OCI-M2 (cell line): ENCODE results near the gene CIAO1.
"Not testable (repeated sequence)": the region's sequence is repeated elsewhere in the genome, so short reads cannot be mapped to it uniquely, and the experiment has no call there.

Source experiments
- DNase-seq: peaks from one replicate; lab custom pipeline; 2025; ENCODE audit not compliant: unreplicated experiment; lab: John Stamatoyannopoulos, UW

Gene CIAO1

GRCh38 chr2:96274355-96275056 is 8.5 kb downstream of the CIAO1 start:
- no peak for DNase-seq

GRCh38 chr2:96276787-96277499 is 10.9 kb downstream of the CIAO1 start:
- DNase-seq = no peak

- no peak for DNase-seq
Observed at GRCh38 chr2:96287273-96287856, 21.3 kb downstream of the CIAO1 start.

GRCh38 chr2:96291751-96292150 is 25.7 kb downstream of the CIAO1 start:
- no peak for DNase-seq

- not testable (repeated sequence) for DNase-seq
Observed at GRCh38 chr2:96294271-96294670, 28.2 kb downstream of the CIAO1 start.

DNA sequence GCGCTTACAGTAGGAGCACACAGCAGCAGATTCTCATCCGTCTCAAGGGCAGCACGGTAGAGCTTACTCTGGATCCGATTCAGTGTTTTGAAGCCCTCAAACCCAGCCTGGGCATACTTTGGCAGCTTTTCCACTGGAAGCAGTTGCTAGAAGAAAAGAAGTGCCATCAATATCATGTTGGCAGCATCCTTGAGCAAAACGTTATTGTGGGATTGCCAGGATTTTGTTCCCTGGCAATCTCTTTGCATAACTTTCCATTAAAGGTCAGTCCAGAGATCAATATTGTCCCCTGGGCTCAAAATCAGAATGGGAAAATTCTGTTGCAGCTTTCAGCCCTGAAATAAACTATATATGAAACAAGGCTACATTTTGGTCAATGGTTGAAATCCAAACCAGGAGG is 30.9 kb downstream of the CIAO1 start:
- no peak for DNase-seq

DNA sequence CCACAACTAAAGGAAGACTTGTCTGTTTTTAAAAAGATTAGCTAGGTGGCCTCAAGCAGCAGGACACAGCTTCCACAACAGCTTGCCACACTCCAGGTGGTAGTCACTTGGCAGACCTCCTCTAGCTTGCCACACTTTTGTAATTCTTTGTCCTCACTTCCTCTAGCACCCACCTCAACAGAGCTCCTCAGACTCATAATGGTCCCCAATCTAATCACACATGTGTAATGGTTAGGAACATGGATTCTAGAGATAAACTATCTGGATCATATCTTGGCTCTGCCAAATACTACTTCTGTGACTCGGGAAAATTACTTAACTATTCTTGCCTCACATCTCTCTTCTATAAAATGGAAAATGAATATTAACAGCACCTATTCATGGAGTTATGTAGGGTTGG is 35.8 kb downstream of the CIAO1 start:
- DNase-seq = no peak

- no peak for DNase-seq
Observed at GRCh38 chr2:96304606-96305005, 38.6 kb downstream of the CIAO1 start.

- peak; percentile 15 for DNase-seq
Observed at GRCh38 chr2:96305091-96305978, 39.3 kb downstream of the CIAO1 start, which contains the start of gene SNRNP200. Gene SNRNP200, minus strand, starts transcription at chr2:96305546. Its CDS starts 109 bp downstream, at chr2:96305437.

GRCh38 chr2:96305979-96306308 is 39.9 kb downstream of the CIAO1 start:
- DNase-seq = no peak

DNA sequence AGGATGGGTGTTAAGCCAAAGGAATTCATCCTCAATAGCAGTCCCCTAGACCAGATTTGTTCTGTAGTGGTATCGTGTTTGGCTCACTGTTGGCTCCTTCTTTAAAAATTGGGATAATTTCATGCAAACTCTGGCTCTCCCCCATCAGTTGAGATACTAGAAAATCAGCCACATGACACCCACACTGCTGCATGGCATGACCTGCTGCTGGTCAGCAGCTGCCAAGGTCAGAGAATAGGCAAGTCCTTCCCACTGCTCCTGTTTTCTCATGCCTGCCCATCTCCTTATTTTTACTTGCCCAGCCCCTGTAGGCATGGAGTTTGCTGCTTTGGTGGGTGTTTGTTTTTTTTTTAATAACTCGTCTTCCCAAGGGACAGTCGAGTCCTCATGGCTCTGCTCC is 40.3 kb downstream of the CIAO1 start:
- no peak for DNase-seq

GRCh38 chr2:96308248-96308647 is 42.2 kb downstream of the CIAO1 start:
- DNase-seq = no peak

GRCh38 chr2:96315005-96315399 is 49.0 kb downstream of the CIAO1 start:
- DNase-seq = no peak

- no peak for DNase-seq
Observed at GRCh38 chr2:96315400-96316071, 49.5 kb downstream of the CIAO1 start.

- no peak for DNase-seq
Observed at GRCh38 chr2:96316999-96317398, 51.0 kb downstream of the CIAO1 start.

GRCh38 chr2:96317584-96317997 is 51.6 kb downstream of the CIAO1 start:
- no peak for DNase-seq

DNA sequence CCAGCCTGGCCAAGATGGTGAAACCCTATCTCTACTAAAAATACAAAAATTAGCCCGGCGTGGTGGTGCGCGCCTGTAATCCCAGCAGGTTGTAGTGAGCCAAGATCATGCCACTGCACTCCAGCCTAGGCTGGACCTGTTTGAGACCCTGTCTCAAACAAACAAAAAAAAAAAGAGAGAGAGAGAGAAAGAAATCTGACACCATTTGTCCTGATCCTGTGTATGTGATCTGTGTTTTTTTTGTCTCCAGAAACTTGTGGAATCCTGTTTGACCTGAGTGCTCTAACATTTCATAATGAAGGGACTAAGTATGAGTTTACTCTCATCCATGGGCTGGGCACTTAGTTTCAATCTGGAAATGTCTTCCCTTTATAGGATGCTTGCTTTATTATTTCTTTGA is 52.7 kb downstream of the CIAO1 start:
- no peak for DNase-seq

DNA sequence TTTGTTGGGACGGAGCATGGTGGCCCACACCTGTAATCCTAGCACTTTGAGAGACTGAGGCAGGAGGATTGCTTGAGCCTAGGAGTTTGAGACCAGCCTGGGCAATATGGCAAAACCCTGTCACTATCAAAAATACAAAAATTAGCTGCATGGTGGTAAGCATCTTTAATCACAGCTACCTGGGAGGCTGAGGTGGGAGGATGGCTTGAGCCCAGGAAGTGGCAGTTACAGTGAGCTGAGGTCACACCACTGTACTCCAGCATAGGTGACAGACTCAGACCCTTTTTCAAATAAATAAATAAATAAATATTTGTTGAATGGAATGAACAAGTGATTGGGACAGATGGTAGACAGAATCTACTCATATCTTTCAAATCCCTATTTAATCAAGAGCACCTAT is 53.4 kb downstream of the CIAO1 start:
- no peak for DNase-seq

GRCh38 chr2:96320326-96320725 is 54.3 kb downstream of the CIAO1 start:
- DNase-seq = no peak

- no peak for DNase-seq
Observed at GRCh38 chr2:96320728-96321622, 55.0 kb downstream of the CIAO1 start.
